CD4-positive, alpha-beta T cell (primary cell): ENCODE measurements around the gene COMMD7. TPM values are rescaled to one million over a fixed set of nuclear protein-coding genes. Genes with fewer than 3 reads are reported as not detected.

ENCODE experiments used
- ATAC-seq: fragments of 200-7000 bp; cut with Tn5 transposase; one replicate; pipeline ENCODE4 v1.10.0; 2022; ENCODE audit warnings: mild to moderate bottlenecking; ENCODE audit not compliant: poor library complexity
- CTCF ChIA-PET: fragments of 350-600 bp; sonication (Branson Sonifier 250); formaldehyde crosslinking; loops from one replicate; lab custom pipeline; 2021; ENCODE audit warnings: antibody characterized with exemption, inconsistent platforms; lab: Charles Lee
- POLR2A ChIA-PET: fragments of 350-600 bp; sonication (Branson Sonifier 250); formaldehyde crosslinking; loops from one replicate; lab custom pipeline; 2021; ENCODE audit warnings: antibody characterized with exemption, inconsistent platforms; lab: Charles Lee
- DNase-seq, 14 experiments: peaks; one replicate each; pipeline ENCODE4 v3.0.0-alpha.2; 2013 to 2020; ENCODE audit warnings: mixed read lengths in 2 of 14
- H3K27ac ChIP-seq, 2 donors: one replicate each; pipeline versions ENCODE4 v1.5.1 to v1.7.0; 2013; ENCODE audit warnings: low read length in 2 of 2, low read depth in 1 of 2, mild to moderate bottlenecking in 1 of 2
- H3K27me3 ChIP-seq, 2 experiments: 1 replicate in 1 of 2; 2 replicates in 1 of 2; pipeline versions ENCODE4 v1.6.1 to v1.7.0; 2013; ENCODE audit warnings: low read length in 2 of 2, control low read depth in 1 of 2, mild to moderate bottlenecking in 1 of 2, moderate library complexity in 1 of 2; ENCODE audit not compliant: insufficient read depth in 2 of 2, control insufficient read depth in 1 of 2
- H3K36me3 ChIP-seq: one replicate; pipeline ENCODE4 v1.6.1; 2013; ENCODE audit warnings: low read length, control low read depth; ENCODE audit not compliant: insufficient read depth
- H3K4me1 ChIP-seq: one replicate; pipeline ENCODE4 v1.6.1; 2013; ENCODE audit warnings: low read length, control low read depth; ENCODE audit not compliant: insufficient read depth
- H3K4me3 ChIP-seq: one replicate; pipeline ENCODE4 v1.5.1; 2013; ENCODE audit warnings: mild to moderate bottlenecking, low read length, moderate library complexity
- H3K9me3 ChIP-seq, 2 experiments: 1 replicate in 1 of 2; 2 replicates in 1 of 2; pipeline versions ENCODE4 v1.6.1 to v1.7.0; 2013; ENCODE audit warnings: low read length in 2 of 2, mild to moderate bottlenecking in 2 of 2, control low read depth in 1 of 2, moderate library complexity in 1 of 2; ENCODE audit not compliant: control insufficient read depth in 1 of 2, insufficient read depth in 1 of 2
- H3K27ac Mint-ChIP-seq: one replicate; pipeline ENCODE4 v1.8.0; 2020; ENCODE audit warnings: mixed read lengths
- H3K27me3 Mint-ChIP-seq: one replicate; pipeline ENCODE4 v1.8.0; 2021; ENCODE audit warnings: mixed read lengths
- H3K36me3 Mint-ChIP-seq: one replicate; pipeline ENCODE4 v1.8.0; 2021; ENCODE audit warnings: low read depth, mixed read lengths
- H3K4me1 Mint-ChIP-seq: one replicate; pipeline ENCODE4 v1.8.0; 2021; ENCODE audit warnings: low read depth, mixed read lengths
- H3K4me3 Mint-ChIP-seq: one replicate; pipeline ENCODE4 v1.8.0; 2020; ENCODE audit warnings: mild to moderate bottlenecking, mixed read lengths
- H3K9me3 Mint-ChIP-seq: one replicate; pipeline ENCODE4 v1.8.0; 2020; ENCODE audit warnings: mixed read lengths
- CTCF ChIP-seq: fragments of 200-600 bp; IDR thresholded peaks from one replicate; pipeline ENCODE4 v1.8.0; 2022; ENCODE audit warnings: antibody characterized with exemption, mild to moderate bottlenecking
- intact Hi-C, 2 experiments: fragments of 100-400 bp; cut with DNase I in 1 of 2; cut with micrococcal nuclease in 1 of 2; formaldehyde crosslinking; loops; one replicate each; pipeline versions ENCODE4 v1.15.1 to v1.9.0; 2023 to 2025; cut with DNase I, micrococcal nuclease
- total RNA-seq, 174 experiments: library from RNA in 2 of 174; stranded (reverse) in 2 of 174; gene quantifications; one replicate each; pipeline ENCODE4 v1.2.3 and lab custom pipeline; 2021 to 2026

COMMD7 gene
- total RNA-seq, 2 experiments from 2014 or later = 30.3 to 30.4 TPM

- H3K27ac ChIP-seq = no peak overlapping the region
- Mint-ChIP-seq H3K4me3 (no peak overlapping the region), H3K27ac (no peak overlapping the region), H3K4me1 (peaks cover 3% of the 10 kb centered on the region), H3K36me3 (no peaks in the 10 kb centered on the region), H3K9me3 (no peaks in the 10 kb centered on the region), H3K27me3 (no peaks in the 10 kb centered on the region)
- ATAC-seq (no peak), DNase-seq (no peak)
- intact Hi-C loops = no loop called here
- H3K27me3 ChIP-seq = no peaks in the 10 kb centered on the region
- CTCF ChIA-PET = interaction anchor here (1.7 kb wide), 1 partner anchor 98 kb away, joined by 5 read pairs; no protein-coding TSS in a partner anchor
- H3K9me3 ChIP-seq = peaks cover 0 to 5% of the 10 kb centered on the region in 2 experiments
- no peaks in the 10 kb centered on the region for H3K36me3 ChIP-seq
- POLR2A ChIA-PET = no interaction called here
- no peak overlapping the region for H3K4me3 ChIP-seq
- TF ChIP-seq CTCF = no peak
- peaks cover 15% of the 10 kb centered on the region for H3K4me1 ChIP-seq
These were observed 62.6 kb downstream of the COMMD7 start for GRCh38 chr20:32680544-32681174.

- intact Hi-C loops = loop anchor here in 1 of 2 experiments (10.0 kb wide), 2 partner anchors 416 to 616 kb away; no protein-coding TSS in a partner anchor
- Histone ChIP-seq H3K9me3 (peaks cover 0 to 5% of the 10 kb centered on the region in 2 experiments), H3K4me1 (peaks cover 19% of the 10 kb centered on the region), H3K36me3 (no peaks in the 10 kb centered on the region), H3K27me3 (no peaks in the 10 kb centered on the region), H3K4me3 (no peak overlapping the region), H3K27ac (no peak overlapping the region)
- H3K36me3 Mint-ChIP-seq = no peaks in the 10 kb centered on the region
- H3K4me3 Mint-ChIP-seq = no peak overlapping the region
- CTCF ChIA-PET = interaction anchor here (1.7 to 1.9 kb wide), 2 partner anchors 99 to 100 kb away, joined by 5 to 7 read pairs; no protein-coding TSS in a partner anchor
- DNase-seq (no peak), ATAC-seq (no peak)
- H3K9me3 Mint-ChIP-seq = no peaks in the 10 kb centered on the region
- POLR2A ChIA-PET = no interaction called here
- TF ChIP-seq CTCF = no peak
- H3K27me3 Mint-ChIP-seq = no peaks in the 10 kb centered on the region
- peaks cover 11% of the 10 kb centered on the region for H3K4me1 Mint-ChIP-seq
- H3K27ac Mint-ChIP-seq = no peak overlapping the region
These were observed 64.3 kb downstream of the COMMD7 start for GRCh38 chr20:32678948-32679347.

GRCh38 chr20:32675223-32675975 is 67.9 kb downstream of the COMMD7 start:
- Mint-ChIP-seq H3K4me3 (no peak overlapping the region), H3K36me3 (no peaks in the 10 kb centered on the region), H3K27me3 (no peaks in the 10 kb centered on the region), H3K27ac (no peak overlapping the region), H3K9me3 (no peaks in the 10 kb centered on the region), H3K4me1 (peaks cover 21% of the 10 kb centered on the region)
- CTCF ChIA-PET = interaction anchor here (0.7 to 3.5 kb wide), 3 partner anchors 50 to 103 kb away, joined by 3 to 75 read pairs (median 4); no protein-coding TSS in a partner anchor
- ATAC-seq (peak; percentile 39), DNase-seq (no peak)
- POLR2A ChIA-PET = no interaction called here
- no peak overlapping the region for H3K27ac ChIP-seq
- no peaks in the 10 kb centered on the region for H3K27me3 ChIP-seq
- no peaks in the 10 kb centered on the region for H3K9me3 ChIP-seq
- peaks cover 24% of the 10 kb centered on the region for H3K4me1 ChIP-seq
- intact Hi-C loops = loop anchor here (2.0 to 10.0 kb wide), 3 partner anchors 67 to 619 kb away; partner anchors contain the start of gene COMMD7 (in 1 of the 2)
- no peaks in the 10 kb centered on the region for H3K36me3 ChIP-seq
- TF ChIP-seq CTCF = no peak
- H3K4me3 ChIP-seq = no peak overlapping the region
